ENCODE results near the gene ADCY4.

Gene ADCY4

DNA sequence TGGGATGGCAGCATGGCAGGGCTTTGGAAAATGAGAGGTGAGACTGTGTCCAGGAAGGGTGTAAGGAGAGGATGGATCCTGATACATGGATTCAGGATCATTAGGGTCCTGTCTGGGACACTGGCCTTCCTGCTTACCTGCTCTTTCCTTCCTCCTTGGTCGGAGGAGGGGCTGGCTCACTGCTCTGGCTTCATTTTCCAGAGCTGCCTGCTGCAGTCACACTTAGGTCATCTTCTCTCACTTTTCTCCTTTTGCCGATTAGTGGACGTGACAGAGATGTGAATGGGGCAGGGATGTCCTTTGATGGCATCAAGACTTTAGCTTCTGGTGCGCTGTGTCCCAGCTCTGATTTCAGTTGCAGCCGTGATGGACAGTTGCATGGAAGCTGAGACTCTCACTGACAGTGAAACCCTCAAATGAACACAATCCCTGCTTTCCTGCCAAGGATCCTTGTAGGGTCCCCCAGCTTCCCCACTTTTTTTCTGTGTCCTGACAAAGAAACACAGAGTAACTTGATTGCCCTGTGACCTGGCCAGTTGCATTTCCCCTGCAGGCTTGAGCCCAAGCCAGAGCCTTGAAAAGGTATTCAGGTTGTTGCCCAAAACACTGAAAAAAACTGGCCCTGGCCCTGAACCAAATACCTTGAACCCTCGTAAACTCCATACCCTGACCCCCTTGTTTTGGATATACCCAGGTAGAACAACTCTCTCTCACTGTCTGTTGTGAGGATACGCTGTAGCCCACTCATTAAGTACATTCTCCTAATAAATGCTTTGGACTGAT is 26.3 kb downstream of the ADCY4 start:
- no peak for ATAC-seq
- peaks cover 42% of the 10 kb centered on the region for H3K36me3 Mint-ChIP-seq
- peaks cover 51% of the 10 kb centered on the region for H3K4me1 Mint-ChIP-seq
- H3K27ac Mint-ChIP-seq, result no peak overlapping the region
- no peak overlapping the region for H3K4me3 Mint-ChIP-seq
- H3K9me3 Mint-ChIP-seq, result no peaks in the 10 kb centered on the region
- no peaks in the 10 kb centered on the region for H3K27me3 Mint-ChIP-seq

DNA sequence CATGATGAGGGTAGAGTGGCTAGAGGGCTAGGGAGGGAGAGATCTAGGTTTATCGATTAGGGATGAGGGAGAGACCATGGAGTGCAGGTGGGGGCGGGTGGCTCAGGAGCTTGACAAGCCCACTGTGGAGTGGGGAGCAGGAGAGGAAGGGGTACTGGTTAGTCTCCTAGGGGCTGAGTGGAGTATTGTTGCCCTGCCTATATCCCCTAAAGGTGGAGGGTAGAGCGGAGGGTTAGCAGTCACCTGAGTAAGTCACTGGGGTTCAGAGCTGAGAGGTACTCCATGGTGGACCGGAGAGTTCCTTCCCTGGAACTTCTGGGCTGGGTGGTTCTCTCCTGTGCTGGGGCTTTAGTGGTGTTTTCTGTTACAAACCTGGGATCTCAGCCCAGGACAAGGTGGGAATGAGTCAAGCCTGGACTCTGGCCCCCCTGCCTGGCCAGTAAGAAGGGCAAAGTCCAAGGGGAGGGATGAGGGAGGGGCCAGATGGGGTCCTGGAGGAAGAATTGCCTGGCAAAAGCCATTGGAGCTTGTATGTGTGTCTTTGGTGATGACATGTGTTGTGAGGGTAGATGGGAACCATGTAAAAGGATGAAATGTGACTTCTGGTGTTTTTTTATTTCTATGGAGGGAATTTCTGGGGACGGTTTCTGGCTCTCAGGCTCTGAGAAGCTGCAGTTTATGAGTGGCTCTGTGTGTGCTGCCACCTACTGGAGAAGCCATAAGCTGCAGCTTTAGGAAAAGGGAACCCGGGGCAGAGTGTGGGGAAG is 27.1 kb downstream of the ADCY4 start, which contains the start of gene CIDEB:
TSS of gene CIDEB (minus strand) at position 403 of the 767 bp plus-strand sequence. CDS start at position 284, 119 bp downstream.
- Mint-ChIP-seq H3K27me3 (no peaks in the 10 kb centered on the region), H3K36me3 (peaks cover 47% of the 10 kb centered on the region), H3K27ac (no peak within 1 kb of the TSS), H3K4me1 (peaks cover 43% of the 10 kb centered on the region), H3K9me3 (no peaks in the 10 kb centered on the region), H3K4me3 (no peak within 1 kb of the TSS)
- no peak for ATAC-seq

DNA sequence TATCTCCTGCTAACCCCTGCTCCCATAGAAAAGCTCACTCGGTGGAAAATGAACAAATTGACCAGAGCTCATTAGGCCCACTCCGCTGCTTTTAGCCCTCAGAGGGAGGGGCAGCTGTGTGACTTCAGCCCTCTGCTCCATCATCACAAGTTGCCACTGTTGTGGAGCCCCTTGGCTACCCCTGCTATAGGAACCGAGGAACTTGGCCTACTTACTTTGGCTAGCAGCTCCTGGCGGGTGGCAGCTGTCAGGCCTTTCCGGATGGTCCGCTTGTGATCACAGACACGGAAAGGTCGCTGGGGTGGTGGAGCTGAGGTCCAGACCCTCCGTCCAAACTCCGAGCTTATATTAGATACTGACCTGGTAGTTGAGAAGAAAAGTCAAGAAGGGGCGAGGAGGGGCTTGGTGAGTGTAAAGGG is 27.7 kb downstream of the ADCY4 start:
- H3K4me3 Mint-ChIP-seq, result no peak overlapping the region
- H3K27me3 Mint-ChIP-seq, result no peaks in the 10 kb centered on the region
- peaks cover 48% of the 10 kb centered on the region for H3K36me3 Mint-ChIP-seq
- ATAC-seq, result no peak
- H3K27ac Mint-ChIP-seq, result no peak overlapping the region
- H3K4me1 Mint-ChIP-seq, result peaks cover 38% of the 10 kb centered on the region
- no peaks in the 10 kb centered on the region for H3K9me3 Mint-ChIP-seq

DNA sequence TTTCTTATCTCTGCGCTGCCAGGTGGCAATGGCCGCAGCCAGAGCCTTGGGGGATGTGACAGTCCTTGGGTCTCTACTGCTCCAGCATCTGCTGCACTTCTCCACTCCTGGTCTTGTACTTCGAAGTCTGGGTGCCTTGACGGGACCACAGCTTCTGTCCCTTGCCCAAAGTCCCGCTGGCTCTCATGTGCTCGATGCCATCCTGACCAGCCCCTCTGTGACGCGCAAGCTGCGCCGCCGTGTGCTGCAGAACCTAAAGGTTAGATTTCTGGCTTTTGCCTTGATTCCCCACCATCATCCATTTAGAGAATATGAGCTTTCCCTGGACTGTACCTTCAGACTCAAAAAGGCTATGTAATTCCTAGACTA is 30.9 kb downstream of the ADCY4 start:
- Mint-ChIP-seq H3K36me3 (peaks cover 41% of the 10 kb centered on the region), H3K4me3 (no peak overlapping the region), H3K27me3 (no peaks in the 10 kb centered on the region), H3K9me3 (no peaks in the 10 kb centered on the region), H3K4me1 (peaks cover 31% of the 10 kb centered on the region), H3K27ac (no peak overlapping the region)
- no peak for ATAC-seq

DNA sequence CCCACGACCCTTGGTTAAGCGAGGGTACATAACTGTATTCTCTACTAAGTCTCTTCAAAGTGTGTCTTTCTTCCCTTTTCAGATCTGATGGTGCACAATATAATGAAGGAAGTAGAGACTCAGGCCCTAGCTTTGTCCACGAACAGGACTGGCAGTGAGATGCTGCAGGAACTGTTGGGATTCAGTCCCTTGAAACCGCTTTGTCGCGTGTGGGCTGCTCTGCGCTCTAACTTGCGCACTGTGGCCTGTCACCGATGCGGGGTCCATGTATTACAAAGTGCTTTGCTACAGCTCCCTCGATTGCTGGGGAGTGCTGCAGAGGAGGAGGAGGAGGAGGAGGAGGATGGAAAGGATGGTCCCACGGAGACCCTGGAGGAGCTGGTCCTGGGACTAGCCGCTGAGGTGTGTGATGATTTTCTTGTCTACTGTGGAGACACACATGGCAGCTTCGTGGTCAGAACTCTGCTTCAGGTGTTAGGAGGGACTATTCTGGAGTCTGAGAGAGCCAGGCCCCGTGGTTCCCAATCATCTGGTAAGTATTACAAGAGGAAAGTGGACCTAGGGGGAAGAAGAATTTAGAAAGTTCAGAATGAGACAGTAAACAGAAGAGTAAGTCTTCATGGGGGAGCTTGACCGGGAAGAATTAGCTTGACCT is 34.4 kb downstream of the ADCY4 start:
- H3K4me3 Mint-ChIP-seq, result peak overlapping the region; percentile 93
- H3K36me3 Mint-ChIP-seq, result peaks cover 37% of the 10 kb centered on the region
- no peaks in the 10 kb centered on the region for H3K9me3 Mint-ChIP-seq
- ATAC-seq, result no peak
- H3K4me1 Mint-ChIP-seq, result peaks cover 47% of the 10 kb centered on the region
- peak overlapping the region; percentile 89 for H3K27ac Mint-ChIP-seq
- H3K27me3 Mint-ChIP-seq, result no peaks in the 10 kb centered on the region

DNA sequence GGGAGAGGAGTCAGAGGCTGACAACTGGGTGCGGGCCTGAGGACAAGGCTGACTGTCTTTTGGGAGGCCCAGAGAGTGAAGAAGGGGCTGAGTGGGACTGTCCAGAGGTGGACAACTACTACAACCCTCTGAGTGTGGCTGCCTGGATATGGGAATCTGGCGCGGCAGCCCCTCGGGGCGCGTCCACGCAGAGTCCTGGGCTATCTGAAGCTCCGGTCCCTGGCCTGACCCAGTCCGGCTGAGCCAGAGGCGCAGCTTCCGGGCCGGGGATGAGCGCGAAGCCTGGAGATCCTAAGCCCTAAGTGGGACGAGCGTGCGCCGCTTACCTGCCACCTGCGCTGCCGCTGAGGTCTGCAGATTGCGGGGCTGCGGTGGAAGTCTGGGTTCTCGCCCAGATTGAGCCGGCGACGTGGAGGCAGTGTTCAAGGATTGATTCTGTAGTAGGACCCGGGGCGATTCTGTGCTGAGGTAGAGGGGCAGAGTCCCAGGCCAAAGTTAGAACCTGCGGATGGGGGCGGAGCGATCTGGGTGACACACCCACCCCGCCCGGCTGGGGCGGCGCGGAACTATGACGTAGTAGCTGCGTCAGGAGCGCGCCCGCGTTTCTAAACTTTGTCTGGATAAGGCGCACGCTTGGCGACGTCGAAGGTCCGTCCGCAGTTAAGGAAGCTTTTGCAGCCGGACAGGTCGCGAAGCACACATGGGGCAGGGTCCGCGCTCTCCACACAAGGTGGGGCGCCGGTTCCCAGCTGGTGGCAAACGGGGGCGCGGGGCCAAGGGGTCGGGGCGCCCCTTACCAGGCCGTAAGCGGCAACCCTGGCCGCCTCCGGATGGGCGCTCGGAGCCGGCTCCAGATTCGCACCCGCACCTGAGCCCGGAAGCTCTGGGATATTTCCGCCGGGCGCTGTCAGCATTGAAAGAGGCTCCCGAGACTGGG is 35.3 kb downstream of the ADCY4 start, which contains the start of the genes DHRS1 and NOP9:
TSS of gene DHRS1 (minus strand) at position 526 of the 937 bp plus-strand sequence. CDS start 674 bp downstream, outside the sequence.
TSS of gene NOP9 (plus strand) at position 596 of the 937 bp plus-strand sequence. CDS start at position 701, 105 bp downstream.
- Mint-ChIP-seq H3K4me3 (peak within 1 kb of the TSS; percentile 93), H3K4me1 (peaks cover 47% of the 10 kb centered on the region), H3K27ac (peak within 1 kb of the TSS; percentile 89), H3K36me3 (peaks cover 36% of the 10 kb centered on the region), H3K9me3 (no peaks in the 10 kb centered on the region), H3K27me3 (no peaks in the 10 kb centered on the region)
- ATAC-seq, result peak; percentile 92

DNA sequence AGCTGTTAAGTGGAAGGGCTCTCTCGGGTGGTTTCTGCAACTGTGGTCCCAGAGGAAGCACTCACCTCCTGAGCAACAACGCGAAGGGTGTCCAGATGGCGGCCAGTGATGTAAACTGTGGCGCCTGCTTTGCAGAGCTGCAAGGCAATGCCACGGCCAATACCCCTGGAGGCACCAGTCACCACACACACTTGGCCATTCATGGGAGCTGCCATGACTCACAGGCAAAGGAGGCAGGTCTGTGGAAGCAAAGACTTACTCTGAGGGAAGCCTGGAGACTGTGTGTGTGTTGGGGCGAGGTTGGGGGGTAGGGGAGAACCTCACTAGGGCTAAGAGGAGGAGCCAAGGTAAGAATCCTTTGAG is 36.0 kb downstream of the ADCY4 start:
- peaks cover 47% of the 10 kb centered on the region for H3K4me1 Mint-ChIP-seq
- peak overlapping the region; percentile 93 for H3K4me3 Mint-ChIP-seq
- H3K27ac Mint-ChIP-seq, result peak overlapping the region; percentile 89
- ATAC-seq, result no peak
- no peaks in the 10 kb centered on the region for H3K9me3 Mint-ChIP-seq
- no peaks in the 10 kb centered on the region for H3K27me3 Mint-ChIP-seq
- H3K36me3 Mint-ChIP-seq, result peaks cover 35% of the 10 kb centered on the region

DNA sequence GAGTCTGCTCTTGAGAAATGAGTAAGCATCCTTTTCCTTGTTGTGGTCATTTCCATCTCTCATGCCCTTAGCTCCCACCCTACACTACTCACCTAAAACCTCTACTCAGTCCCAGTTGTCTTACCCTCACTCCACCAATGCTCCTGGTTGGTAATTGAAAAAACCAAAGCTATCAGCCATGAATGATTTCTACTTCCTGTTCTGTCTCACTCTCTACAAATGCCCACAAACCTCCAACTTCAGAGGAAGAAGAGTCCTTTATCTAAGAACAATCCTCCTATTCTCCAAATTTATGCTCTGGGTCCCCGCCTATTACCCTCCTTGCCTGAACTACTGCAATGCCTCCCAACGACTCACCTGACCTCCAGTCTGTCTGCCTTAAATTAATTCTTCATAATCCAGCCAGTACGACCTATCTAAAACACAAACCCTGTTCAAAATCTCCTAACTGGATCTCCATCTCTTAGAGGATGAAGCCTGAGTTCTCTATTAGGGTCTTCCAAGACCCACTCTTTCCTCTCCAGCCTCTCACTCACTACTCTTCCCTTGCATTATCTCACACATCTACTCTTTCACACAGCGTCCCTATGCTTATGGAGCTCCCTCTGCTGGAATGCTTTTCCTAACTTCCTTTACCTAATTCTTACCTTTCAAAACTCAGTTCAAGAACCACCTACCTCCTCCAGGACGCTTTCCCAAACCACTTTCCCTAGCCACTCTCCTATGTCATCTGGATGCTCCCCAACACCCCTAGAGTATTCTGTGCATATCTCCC is 37.5 kb downstream of the ADCY4 start:
- no peaks in the 10 kb centered on the region for H3K9me3 Mint-ChIP-seq
- H3K4me3 Mint-ChIP-seq, result no peak overlapping the region
- peaks cover 49% of the 10 kb centered on the region for H3K4me1 Mint-ChIP-seq
- ATAC-seq, result peak; percentile 2
- H3K27me3 Mint-ChIP-seq, result no peaks in the 10 kb centered on the region
- H3K27ac Mint-ChIP-seq, result peak overlapping the region; percentile 68
- peaks cover 31% of the 10 kb centered on the region for H3K36me3 Mint-ChIP-seq

DNA sequence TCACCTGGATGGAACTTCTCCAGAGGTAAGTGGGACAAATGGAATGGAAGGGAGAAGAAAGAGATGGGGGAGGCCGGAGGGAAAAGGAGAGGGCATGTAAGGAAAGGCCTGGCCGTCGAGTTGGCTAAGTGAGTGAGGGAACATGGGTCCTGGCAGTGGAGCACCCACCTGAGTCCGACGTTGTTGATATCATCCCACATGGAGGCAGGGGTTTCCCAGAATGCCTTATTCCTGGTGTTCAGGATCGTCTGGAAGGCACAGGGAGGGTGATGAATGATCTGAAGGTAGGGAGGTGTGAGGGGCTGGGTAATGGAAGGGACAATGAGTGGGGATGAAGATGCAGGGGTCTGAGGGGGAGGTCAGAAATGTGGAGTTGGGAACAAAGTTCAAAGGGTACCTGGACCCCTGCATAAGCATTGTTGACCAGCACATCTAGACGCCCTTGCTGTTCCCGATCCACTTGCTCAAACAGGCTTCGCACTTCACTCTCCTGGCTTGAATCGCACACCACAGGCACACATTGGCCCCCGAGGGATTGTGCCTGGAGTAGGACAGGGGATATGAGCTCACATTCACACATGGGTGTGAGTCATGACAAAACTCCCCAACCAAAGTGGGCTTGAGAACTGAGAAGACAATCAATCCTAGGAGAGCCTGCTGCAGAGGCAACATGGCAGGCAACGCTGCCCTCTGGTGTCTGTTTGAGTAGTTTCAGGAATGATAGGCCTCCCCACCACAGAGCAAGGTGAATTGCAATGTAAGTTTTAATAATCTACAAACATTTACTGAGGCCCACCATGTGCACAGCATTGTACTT is 38.3 kb downstream of the ADCY4 start:
- Mint-ChIP-seq H3K4me3 (no peak overlapping the region), H3K27me3 (no peaks in the 10 kb centered on the region), H3K9me3 (no peaks in the 10 kb centered on the region), H3K27ac (peak overlapping the region; percentile 68), H3K36me3 (peaks cover 37% of the 10 kb centered on the region), H3K4me1 (peaks cover 49% of the 10 kb centered on the region)
- peak; percentile 79 for ATAC-seq

DNA sequence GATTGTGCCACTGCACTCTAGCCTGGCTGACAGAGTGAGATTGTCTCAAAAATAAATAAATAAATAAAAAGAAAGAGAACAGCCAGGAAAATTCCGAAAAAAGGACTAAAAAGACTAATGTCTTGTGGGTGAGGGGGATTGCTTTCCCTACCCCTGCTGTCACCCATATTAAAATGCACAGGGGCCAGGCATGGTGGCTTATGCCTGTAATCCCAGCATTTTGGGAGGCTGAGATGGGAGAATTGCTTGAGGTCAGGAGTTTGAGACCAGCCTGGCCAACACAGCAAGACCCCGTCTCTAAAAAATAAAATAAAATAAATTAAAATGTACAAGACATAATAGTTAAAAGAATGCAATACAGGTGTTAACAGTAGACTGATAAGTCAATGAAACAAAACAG is 41.3 kb downstream of the ADCY4 start:
- Mint-ChIP-seq H3K27me3 (no peaks in the 10 kb centered on the region), H3K9me3 (no peaks in the 10 kb centered on the region), H3K4me1 (peaks cover 53% of the 10 kb centered on the region), H3K27ac (no peak overlapping the region), H3K36me3 (peaks cover 57% of the 10 kb centered on the region), H3K4me3 (no peak overlapping the region)
- no peak for ATAC-seq

DNA sequence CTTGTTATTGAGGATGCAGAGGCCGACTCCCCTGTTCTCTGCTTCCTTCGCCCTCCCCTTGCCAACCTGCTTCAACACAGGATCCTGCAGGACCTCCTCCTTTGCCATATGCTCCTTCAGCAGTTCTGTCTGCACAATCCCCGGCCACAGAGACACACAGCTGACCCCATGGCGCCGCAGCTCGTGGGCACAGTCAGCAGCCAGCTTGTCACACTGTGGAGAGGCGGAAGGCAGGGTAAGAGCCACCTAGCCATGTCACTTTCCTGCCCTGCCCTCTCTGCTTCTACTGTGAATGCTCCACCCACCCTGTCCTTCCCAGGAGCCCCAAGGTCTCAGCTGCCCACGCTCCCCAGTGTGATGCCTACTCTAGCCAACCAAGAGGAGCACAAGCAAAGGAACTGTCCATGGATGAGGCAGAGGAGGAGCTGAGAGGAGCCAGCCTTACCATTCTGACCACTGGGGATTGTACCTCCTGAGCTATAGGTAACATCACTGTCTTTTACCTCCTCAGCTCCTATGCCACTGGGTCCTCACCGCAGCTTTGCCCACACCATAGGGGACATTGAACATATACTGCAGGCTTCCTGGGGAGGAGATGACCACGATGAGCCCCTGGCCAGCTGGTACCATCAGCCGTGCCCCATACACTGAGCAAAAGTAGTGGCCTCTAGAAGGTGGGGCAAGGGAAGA is 42.6 kb downstream of the ADCY4 start:
- Mint-ChIP-seq H3K4me3 (no peak overlapping the region), H3K4me1 (peaks cover 54% of the 10 kb centered on the region), H3K27me3 (no peaks in the 10 kb centered on the region), H3K27ac (no peak overlapping the region), H3K9me3 (no peaks in the 10 kb centered on the region), H3K36me3 (peaks cover 57% of the 10 kb centered on the region)
- no peak for ATAC-seq

DNA sequence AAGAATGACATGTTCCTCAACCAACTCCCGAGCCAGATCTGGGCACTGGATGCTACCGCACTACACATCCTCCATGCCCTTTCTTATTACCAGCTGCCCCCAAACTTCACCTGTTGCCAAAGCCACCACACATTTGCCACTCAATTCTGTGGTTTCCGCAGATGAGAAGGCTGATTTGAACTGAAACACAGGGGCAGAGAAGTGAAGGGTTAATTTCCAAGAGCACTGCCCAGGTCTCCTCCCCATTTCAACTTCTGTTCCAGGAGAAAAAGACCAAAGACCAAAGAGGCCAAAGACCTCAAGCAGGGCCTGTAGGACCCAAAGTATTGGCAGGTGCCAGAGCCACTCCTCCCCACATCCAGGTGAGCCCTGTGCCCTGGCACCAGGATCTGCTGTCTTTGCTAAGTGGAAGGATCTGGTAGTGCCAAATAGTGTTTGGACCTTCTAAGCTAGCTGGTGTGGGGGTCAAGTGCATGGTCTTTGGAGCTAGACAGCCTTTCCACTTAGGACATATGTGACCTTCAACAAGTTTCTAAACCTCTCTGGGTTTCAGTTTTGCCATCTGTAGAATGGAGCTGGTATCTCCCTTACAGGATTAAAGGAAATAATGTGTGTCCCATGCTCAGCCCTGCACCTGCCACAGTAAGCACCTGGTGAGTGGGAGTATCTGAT is 43.3 kb downstream of the ADCY4 start:
- peaks cover 55% of the 10 kb centered on the region for H3K36me3 Mint-ChIP-seq
- H3K27me3 Mint-ChIP-seq, result no peaks in the 10 kb centered on the region
- no peak for ATAC-seq
- no peak overlapping the region for H3K27ac Mint-ChIP-seq
- H3K4me3 Mint-ChIP-seq, result no peak overlapping the region
- no peaks in the 10 kb centered on the region for H3K9me3 Mint-ChIP-seq
- H3K4me1 Mint-ChIP-seq, result peaks cover 48% of the 10 kb centered on the region
